BJ (cell line): ENCODE measurements around the gene SRL. TPM values are rescaled to one million over a fixed set of nuclear protein-coding genes. Genes with fewer than 3 reads are reported as not detected.

Experiments
- CTCF ChIA-PET: fragments of 350-600 bp; formaldehyde crosslinking; extraction: SDS; loops from one replicate; lab custom pipeline; 2021; ENCODE audit warnings: antibody characterized with exemption, inconsistent platforms; lab: Yijun Ruan, JAX
- POLR2A ChIA-PET: fragments of 300-600 bp; sonication (Branson Sonifier 250); formaldehyde crosslinking; extraction: SDS; loops from one replicate; lab custom pipeline; 2021; ENCODE audit warnings: antibody characterized with exemption; lab: Charles Lee
- DNase-seq: peaks from one replicate; pipeline ENCODE4 v3.0.0-alpha.2; 2011; ENCODE audit warnings: low read depth
- H3K27me3 ChIP-seq: 2 replicates; pipeline ENCODE4 v1.6.0; 2011; ENCODE audit warnings: low read length; ENCODE audit not compliant: control insufficient read depth, insufficient read depth
- H3K36me3 ChIP-seq: 2 replicates; pipeline ENCODE4 v1.5.1; 2011; ENCODE audit warnings: low read length; ENCODE audit not compliant: control insufficient read depth, insufficient read depth
- H3K4me3 ChIP-seq: 2 replicates; pipeline ENCODE4 v1.5.1; 2011; ENCODE audit warnings: low read depth, mild to moderate bottlenecking, control low read depth, low read length
- CTCF ChIP-seq: IDR thresholded peaks from 2 replicates; pipeline ENCODE4 v1.5.1; 2011; ENCODE audit warnings: low read depth, mild to moderate bottlenecking, control low read depth, inconsistent platforms, low read length, moderate library complexity; ENCODE audit not compliant: insufficient read depth
- polyA plus RNA-seq: library from polyadenylated mRNA; depleted of rRNA; stranded (reverse); fragments of >200 nt; gene quantifications from 2 replicates; pipeline ENCODE4 v1.2.3, GENCODE V29; 2011

The SRL gene
- polyA plus RNA-seq, 1 experiment: not detected

DNA sequence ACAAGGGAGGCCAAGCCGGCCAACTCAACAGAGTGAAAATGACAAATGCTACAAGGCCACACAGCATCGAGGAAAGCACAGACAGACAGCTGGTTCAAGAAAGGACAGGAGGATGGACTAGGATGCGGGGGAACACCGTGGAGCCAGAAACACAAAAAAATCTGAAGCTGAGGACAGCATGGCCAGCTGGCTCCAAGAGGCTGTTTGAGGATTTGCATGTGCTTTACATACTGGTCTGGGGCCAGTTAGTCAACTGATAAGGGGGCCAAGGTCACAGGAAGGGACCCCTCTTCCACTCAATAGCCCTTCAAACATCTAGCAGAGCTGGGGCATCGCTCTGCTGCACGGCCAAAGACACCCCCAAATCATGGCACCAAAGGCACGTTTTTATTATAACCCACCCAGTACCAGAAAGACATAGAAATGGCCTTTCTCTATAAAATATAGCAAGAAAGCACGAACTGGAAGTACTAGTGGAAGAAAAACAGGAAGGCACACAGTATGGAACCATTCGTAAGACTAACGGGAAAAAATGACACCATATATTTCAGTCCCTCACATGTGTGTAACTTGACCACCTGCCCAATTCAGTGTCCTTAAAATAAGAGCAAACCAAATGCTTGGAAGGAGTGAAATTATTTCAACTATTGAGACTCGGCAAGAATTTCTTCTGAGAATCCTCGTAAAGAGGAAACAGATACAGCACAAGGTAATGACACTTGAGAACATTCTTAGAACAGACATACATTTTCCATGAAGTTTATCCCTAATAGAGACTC, 7.8 kb upstream of the SRL start:
- no peaks in the 10 kb centered on the region for H3K36me3 ChIP-seq
- no peak for TF ChIP-seq CTCF
- H3K4me3 ChIP-seq: no peak overlapping the region
- no peaks in the 10 kb centered on the region for H3K27me3 ChIP-seq
- POLR2A ChIA-PET: no interaction called here
- DNase-seq: no peak
- CTCF ChIA-PET: interaction anchor here (1.0 to 1.4 kb wide), 2 partner anchors 13 to 49 kb away, joined by 3 to 4 read pairs; no protein-coding TSS in a partner anchor

- H3K4me3 ChIP-seq: no peak overlapping the region
- no peak for TF ChIP-seq CTCF
- no peak for DNase-seq
- CTCF ChIA-PET: no interaction called here
- H3K36me3 ChIP-seq: no peaks in the 10 kb centered on the region
- no peaks in the 10 kb centered on the region; the same call in 1 of the 2 replicates for H3K27me3 ChIP-seq
- POLR2A ChIA-PET: no interaction called here
Measured at GRCh38 chr16:4247460-4247784, 5.5 kb upstream of the SRL start.

DNA sequence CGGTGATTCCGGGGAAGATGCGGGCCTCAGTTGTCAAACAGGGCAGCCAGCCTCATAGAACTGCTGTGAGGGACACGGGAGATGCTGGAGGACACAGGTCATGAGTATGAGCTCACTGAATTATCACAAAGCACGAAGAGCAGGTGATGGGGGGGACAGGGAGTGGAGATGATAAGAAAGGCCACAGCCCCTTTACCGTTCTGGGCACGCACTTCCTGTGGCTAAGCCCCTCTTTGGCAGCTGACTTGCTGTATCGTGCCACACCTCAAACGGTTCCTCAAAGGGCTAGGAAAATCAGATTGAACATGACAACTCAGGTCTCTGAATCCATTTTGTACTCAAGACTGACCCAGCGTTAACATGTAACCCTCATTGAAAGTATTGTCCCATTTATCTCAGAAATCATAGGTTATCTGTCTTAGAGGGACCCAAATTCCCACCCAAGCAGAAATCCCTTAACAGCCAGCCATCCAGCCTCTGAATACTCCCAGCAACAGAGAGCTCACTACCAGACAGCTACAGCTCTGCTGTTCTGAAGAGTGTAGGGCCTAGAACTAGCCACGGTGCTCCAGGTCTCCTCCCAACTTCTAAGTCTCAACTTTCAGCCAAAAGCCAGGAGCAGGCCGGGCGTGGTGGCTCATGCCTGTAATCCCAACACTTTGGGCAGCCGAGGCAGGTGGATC, 5.0 kb upstream of the SRL start:
- Histone ChIP-seq H3K27me3 (no peaks in the 10 kb centered on the region; the same call in 1 of the 2 replicates), H3K36me3 (no peaks in the 10 kb centered on the region), H3K4me3 (no peak overlapping the region)
- DNase-seq: no peak
- TF ChIP-seq CTCF: no peak
- POLR2A ChIA-PET: no interaction called here
- CTCF ChIA-PET: no interaction called here

DNA sequence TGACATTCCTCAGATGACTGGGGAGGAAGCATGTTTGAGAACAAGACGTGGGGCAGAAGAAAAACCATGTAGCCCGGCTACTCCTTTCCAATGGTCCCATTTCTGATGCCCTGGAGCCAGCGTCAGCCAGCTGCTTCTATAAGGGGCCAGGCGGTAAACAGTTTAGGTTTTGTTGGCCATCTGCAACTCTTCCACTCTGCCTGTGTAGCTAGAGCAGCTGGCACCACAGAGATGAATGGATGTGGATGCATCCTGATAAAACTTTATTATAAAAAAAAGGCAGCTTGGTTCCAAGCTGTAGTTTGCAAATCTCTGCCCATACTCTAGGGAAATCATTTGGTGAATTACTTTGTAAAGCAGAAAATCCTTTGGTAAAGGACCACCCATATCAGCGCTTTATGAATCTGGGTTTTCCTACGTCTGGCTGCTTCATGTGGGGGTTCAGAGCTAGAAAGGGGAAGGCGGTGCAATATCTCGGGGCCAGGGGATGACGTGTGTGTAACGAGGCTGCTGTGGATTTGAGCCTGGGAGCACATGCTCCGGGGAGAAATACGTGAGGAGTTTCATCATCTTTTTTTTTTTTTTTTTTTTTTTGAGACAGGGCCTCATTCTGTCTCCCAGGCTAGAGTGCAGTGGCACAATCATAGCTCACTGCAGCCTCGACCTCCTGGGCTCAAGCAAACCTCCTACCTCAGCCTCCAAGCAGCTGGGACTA, 3.4 kb upstream of the SRL start:
- DNase-seq: no peak
- no peaks in the 10 kb centered on the region; the same call in 1 of the 2 replicates for H3K27me3 ChIP-seq
- no peak overlapping the region for H3K4me3 ChIP-seq
- H3K36me3 ChIP-seq: no peaks in the 10 kb centered on the region
- ChIA-PET POLR2A (no interaction called here), CTCF (interaction anchor here (1.0 to 1.1 kb wide), 2 partner anchors 8 to 45 kb away, joined by 3 to 5 read pairs; no protein-coding TSS in a partner anchor)
- TF ChIP-seq CTCF: no peak
